22Rv1 (cell line): ENCODE measurements around the gene SERTAD4.

Experiments
- CTCF ChIP-seq: fragments of 450-650 bp; IDR thresholded peaks from 2 replicates; pipeline ENCODE4 v1.5.1; 2017; ENCODE audit warnings: mild to moderate bottlenecking
- ZFX ChIP-seq: fragments of 450-650 bp; IDR thresholded peaks from 2 replicates; pipeline ENCODE4 v1.6.1; 2017; ENCODE audit warnings: antibody characterized with exemption, borderline replicate concordance

- no peak for TF ChIP-seq CTCF
- no peak for TF ChIP-seq ZFX
Observed at GRCh38 chr1:210230149-210230695, 2.4 kb upstream of the SERTAD4 start.
